ENCODE measurements around the gene SERPINB1. TPM values are rescaled to one million over a fixed set of nuclear protein-coding genes. Genes with fewer than 3 reads are reported as not detected.

The SERPINB1 gene
- total RNA-seq, 1 experiment from 2014 or later: 73.2 TPM

DNA sequence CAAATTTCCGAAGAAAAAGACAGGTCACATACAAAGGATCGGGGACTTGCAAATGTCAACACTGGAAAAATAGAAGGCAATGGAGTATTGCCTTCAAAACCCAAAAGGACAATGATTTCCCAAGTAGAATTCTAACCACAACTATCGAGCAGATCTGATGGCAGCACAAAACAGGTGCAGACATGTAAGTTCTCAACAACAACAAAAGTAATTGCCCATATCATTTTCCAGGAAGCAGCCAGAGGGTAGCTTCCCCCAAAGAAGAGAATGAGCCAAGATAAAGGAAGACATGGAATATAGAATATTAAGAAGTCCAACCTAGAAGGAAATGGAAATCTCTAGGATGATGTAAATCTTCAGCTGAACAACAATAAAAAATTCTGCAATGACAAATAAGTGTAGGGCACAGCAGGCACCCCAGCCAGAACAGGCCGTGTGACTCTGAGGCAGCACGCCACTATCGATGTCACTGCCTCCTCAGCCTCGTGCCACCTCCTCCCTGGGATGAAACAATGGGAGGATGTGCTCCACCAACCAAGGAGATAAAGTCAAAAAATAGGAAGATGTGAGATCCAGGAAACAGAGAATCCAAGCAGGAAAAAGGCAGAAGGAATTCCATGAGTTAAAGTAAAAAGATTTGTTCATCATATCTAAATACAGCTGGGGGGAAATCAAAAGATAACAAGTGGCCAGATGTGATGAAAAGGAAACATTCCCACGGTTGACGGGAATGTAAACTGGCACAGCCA lies 34.1 kb downstream of the SERPINB1 start:
- ChIA-PET CTCF (no interaction called here), RAD21 (ENCODE audit: low non-redundant PET in 1 of 2, low total read pairs in 2 of 2, uncharacterized antibody in 2 of 2, unreplicated experiment in 2 of 2) (no interaction called here), POLR2A (interaction anchor here (1.1 kb wide), 1 partner anchor 16 kb away, joined by 3 read pairs; no protein-coding TSS in a partner anchor)
- H3K4me3 ChIP-seq (replicated peaks in 1 of 2; ENCODE audit: low read depth in 1 of 2, low read length in 2 of 2): no peak overlapping the region
- no peak overlapping the region for H2AFZ ChIP-seq (ENCODE audit: low read depth, low read length, poor library complexity, severe bottlenecking)
- H3K36me3 ChIP-seq (ENCODE audit: control insufficient read depth in 1 of 2, insufficient read depth in 2 of 2, low read length in 2 of 2): no peaks in the 10 kb centered on the region
- DNase-seq (ENCODE audit: low read depth, low spot score) (no peak), ATAC-seq (no peak)
- no peak overlapping the region for H3K4me2 ChIP-seq (ENCODE audit: low read length)
- no peak for TF ChIP-seq ZNF274 (IDR thresholded peaks at IDR 0.05; ENCODE audit: low read depth, low read length)
- no peak for TF ChIP-seq CEBPB (IDR thresholded peaks at IDR 0.05; ENCODE audit: low read depth)
- TF ChIP-seq TCF7L2 (IDR thresholded peaks at IDR 0.05; ENCODE audit: borderline replicate concordance, extremely low read depth, insufficient read depth, insufficient read length): no peak
- no peak for TF ChIP-seq SIN3A (IDR thresholded peaks at IDR 0.05; ENCODE audit: low read depth)
- TF ChIP-seq, protein P1, sequence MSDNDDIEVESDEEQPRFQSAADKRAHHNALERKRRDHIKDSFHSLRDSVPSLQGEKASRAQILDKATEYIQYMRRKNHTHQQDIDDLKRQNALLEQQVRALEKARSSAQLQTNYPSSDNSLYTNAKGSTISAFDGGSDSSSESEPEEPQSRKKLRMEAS (IDR thresholded peaks at IDR 0.05): no peak
- no peak for TF ChIP-seq POLR2A (IDR thresholded peaks at IDR 0.05; ENCODE audit: borderline replicate concordance, extremely low read depth, insufficient read depth, insufficient read length)
- no peak for TF ChIP-seq CBX3 (IDR thresholded peaks at IDR 0.05; ENCODE audit: low read depth)
- TF ChIP-seq ELF1 (IDR thresholded peaks at IDR 0.05; ENCODE audit: borderline replicate concordance, low read depth): no peak
- TF ChIP-seq SRF (IDR thresholded peaks at IDR 0.05; ENCODE audit: low read depth): no peak
- no peak for TF ChIP-seq EZH2 (IDR thresholded peaks at IDR 0.05)
- TF ChIP-seq, protein P2, sequence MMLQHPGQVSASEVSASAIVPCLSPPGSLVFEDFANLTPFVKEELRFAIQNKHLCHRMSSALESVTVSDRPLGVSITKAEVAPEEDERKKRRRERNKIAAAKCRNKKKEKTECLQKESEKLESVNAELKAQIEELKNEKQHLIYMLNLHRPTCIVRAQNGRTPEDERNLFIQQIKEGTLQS (IDR thresholded peaks at IDR 0.05): no peak
- TF ChIP-seq, protein P3, sequence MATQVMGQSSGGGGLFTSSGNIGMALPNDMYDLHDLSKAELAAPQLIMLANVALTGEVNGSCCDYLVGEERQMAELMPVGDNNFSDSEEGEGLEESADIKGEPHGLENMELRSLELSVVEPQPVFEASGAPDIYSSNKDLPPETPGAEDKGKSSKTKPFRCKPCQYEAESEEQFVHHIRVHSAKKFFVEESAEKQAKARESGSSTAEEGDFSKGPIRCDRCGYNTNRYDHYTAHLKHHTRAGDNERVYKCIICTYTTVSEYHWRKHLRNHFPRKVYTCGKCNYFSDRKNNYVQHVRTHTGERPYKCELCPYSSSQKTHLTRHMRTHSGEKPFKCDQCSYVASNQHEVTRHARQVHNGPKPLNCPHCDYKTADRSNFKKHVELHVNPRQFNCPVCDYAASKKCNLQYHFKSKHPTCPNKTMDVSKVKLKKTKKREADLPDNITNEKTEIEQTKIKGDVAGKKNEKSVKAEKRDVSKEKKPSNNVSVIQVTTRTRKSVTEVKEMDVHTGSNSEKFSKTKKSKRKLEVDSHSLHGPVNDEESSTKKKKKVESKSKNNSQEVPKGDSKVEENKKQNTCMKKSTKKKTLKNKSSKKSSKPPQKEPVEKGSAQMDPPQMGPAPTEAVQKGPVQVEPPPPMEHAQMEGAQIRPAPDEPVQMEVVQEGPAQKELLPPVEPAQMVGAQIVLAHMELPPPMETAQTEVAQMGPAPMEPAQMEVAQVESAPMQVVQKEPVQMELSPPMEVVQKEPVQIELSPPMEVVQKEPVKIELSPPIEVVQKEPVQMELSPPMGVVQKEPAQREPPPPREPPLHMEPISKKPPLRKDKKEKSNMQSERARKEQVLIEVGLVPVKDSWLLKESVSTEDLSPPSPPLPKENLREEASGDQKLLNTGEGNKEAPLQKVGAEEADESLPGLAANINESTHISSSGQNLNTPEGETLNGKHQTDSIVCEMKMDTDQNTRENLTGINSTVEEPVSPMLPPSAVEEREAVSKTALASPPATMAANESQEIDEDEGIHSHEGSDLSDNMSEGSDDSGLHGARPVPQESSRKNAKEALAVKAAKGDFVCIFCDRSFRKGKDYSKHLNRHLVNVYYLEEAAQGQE (IDR thresholded peaks at IDR 0.05; ENCODE audit: low read depth): no peak
- no peak for TF ChIP-seq YY1 (IDR thresholded peaks at IDR 0.05; ENCODE audit: extremely low read depth, insufficient replicate concordance, low read depth, low read length)
- TF ChIP-seq, protein P4, sequence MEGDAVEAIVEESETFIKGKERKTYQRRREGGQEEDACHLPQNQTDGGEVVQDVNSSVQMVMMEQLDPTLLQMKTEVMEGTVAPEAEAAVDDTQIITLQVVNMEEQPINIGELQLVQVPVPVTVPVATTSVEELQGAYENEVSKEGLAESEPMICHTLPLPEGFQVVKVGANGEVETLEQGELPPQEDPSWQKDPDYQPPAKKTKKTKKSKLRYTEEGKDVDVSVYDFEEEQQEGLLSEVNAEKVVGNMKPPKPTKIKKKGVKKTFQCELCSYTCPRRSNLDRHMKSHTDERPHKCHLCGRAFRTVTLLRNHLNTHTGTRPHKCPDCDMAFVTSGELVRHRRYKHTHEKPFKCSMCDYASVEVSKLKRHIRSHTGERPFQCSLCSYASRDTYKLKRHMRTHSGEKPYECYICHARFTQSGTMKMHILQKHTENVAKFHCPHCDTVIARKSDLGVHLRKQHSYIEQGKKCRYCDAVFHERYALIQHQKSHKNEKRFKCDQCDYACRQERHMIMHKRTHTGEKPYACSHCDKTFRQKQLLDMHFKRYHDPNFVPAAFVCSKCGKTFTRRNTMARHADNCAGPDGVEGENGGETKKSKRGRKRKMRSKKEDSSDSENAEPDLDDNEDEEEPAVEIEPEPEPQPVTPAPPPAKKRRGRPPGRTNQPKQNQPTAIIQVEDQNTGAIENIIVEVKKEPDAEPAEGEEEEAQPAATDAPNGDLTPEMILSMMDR (IDR thresholded peaks at IDR 0.05 in 2 of 3, conservative IDR thresholded peaks at IDR 0.05 in 1 of 3; ENCODE audit: borderline replicate concordance in 1 of 3, insufficient read depth in 1 of 3, low read depth in 2 of 3, low read length in 2 of 3): no peak
- no peak for TF ChIP-seq EGR1 (IDR thresholded peaks at IDR 0.05; ENCODE audit: low read depth)
- no peak for TF ChIP-seq FOSL1 (IDR thresholded peaks at IDR 0.05; ENCODE audit: low read depth)
- no peak overlapping the region for H3K9ac ChIP-seq (ENCODE audit: low read length)
- no peaks in the 10 kb centered on the region for H3K79me2 ChIP-seq (ENCODE audit: insufficient read depth, low read length)
- intact Hi-C loops (cut with micrococcal nuclease): no loop called here
- H3K27me3 ChIP-seq (ENCODE audit: insufficient read depth, low read length): no peaks in the 10 kb centered on the region
- BruUV-seq (replicated peaks): no TSS peak
- H4K20me1 ChIP-seq (ENCODE audit: insufficient read depth): no peaks in the 10 kb centered on the region
- H3K27ac ChIP-seq (ENCODE audit: low read depth, low read length): no peak overlapping the region
- H3K9me2 ChIP-seq (ENCODE audit: insufficient read depth): no peaks in the 10 kb centered on the region
- H3K9me3 ChIP-seq (ENCODE audit: control insufficient read depth in 1 of 2, insufficient read depth in 1 of 2, low read depth in 1 of 2, low read length in 2 of 2): no peaks in the 10 kb centered on the region
- peaks cover 14 to 34% of the 10 kb centered on the region in 2 experiments for H3K4me1 ChIP-seq (ENCODE audit: control insufficient read depth in 1 of 2, insufficient read depth in 2 of 2, low read length in 2 of 2)
